Activated naive CD4-positive, alpha-beta T cell treated with anti-CD3 and anti-CD28 coated beads for 36 hours (primary cell): ENCODE results near the gene SIRPG. TPM values are rescaled to one million over a fixed set of nuclear protein-coding genes. Genes with fewer than 3 reads are reported as not detected.

Experiments
- CTCF ChIA-PET: fragments of 350-600 bp; sonication (Branson Sonifier 250); formaldehyde crosslinking; loops from one replicate; lab custom pipeline; 2021; ENCODE audit warnings: antibody characterized with exemption; lab: Charles Lee
- DNase-seq: peaks from one replicate; pipeline ENCODE4 v3.0.0-alpha.2; 2020
- H3K27ac Mint-ChIP-seq: one replicate; pipeline ENCODE4 v1.8.0; 2021; ENCODE audit warnings: mild to moderate bottlenecking, mixed read lengths
- H3K27me3 Mint-ChIP-seq: one replicate; pipeline ENCODE4 v1.8.0; 2021; ENCODE audit warnings: low read depth, mixed read lengths
- H3K36me3 Mint-ChIP-seq: one replicate; pipeline ENCODE4 v1.8.0; 2021; ENCODE audit warnings: low read depth, mixed read lengths
- H3K4me1 Mint-ChIP-seq: one replicate; pipeline ENCODE4 v1.8.0; 2021; ENCODE audit warnings: low read depth, mixed read lengths
- H3K4me3 Mint-ChIP-seq: one replicate; pipeline ENCODE4 v1.8.0; 2021; ENCODE audit warnings: mild to moderate bottlenecking, moderate library complexity, mixed read lengths
- H3K9me3 Mint-ChIP-seq: one replicate; pipeline ENCODE4 v1.8.0; 2021; ENCODE audit warnings: mixed read lengths
- intact Hi-C: fragments of 100-400 bp; cut with micrococcal nuclease; formaldehyde crosslinking; loops from one replicate; pipeline ENCODE4 v1.15.1; 2023
- total RNA-seq, 2 experiments: library from RNA; stranded (reverse); gene quantifications; one replicate each; pipeline ENCODE4 v1.2.3, GENCODE V29; 2021

SIRPG gene
- total RNA-seq, 2 experiments from 2014 or later = 35.9 to 36.3 TPM

- CTCF ChIA-PET = no interaction called here
These were observed 29.5 kb upstream of the SIRPG start for GRCh38 chr20:1687053-1687452.

GRCh38 chr20:1686151-1686748 is 28.7 kb upstream of the SIRPG start:
- Mint-ChIP-seq H3K9me3 (peaks cover 7% of the 10 kb centered on the region), H3K4me1 (peaks cover 78% of the 10 kb centered on the region), H3K27me3 (no peaks in the 10 kb centered on the region), H3K36me3 (peaks cover 21% of the 10 kb centered on the region), H3K27ac (peak overlapping the region; percentile 95), H3K4me3 (peak overlapping the region; percentile 83)
- CTCF ChIA-PET = no interaction called here
- intact Hi-C loops = loop anchor here (1.0 to 2.0 kb wide), 3 partner anchors 9 to 29 kb away; partner anchors contain the start of gene SIRPG
- peak; percentile 44 for DNase-seq

More at GRCh38 chr20:1687053-1687452, 29.5 kb upstream of the SIRPG start:
- Mint-ChIP-seq H3K36me3 (peaks cover 25% of the 10 kb centered on the region), H3K9me3 (peaks cover 8% of the 10 kb centered on the region), H3K27ac (peak overlapping the region; percentile 95), H3K4me1 (peaks cover 74% of the 10 kb centered on the region), H3K27me3 (no peaks in the 10 kb centered on the region), H3K4me3 (peak overlapping the region; percentile 83)
- intact Hi-C loops = loop anchor here (2.0 kb wide), 2 partner anchors 14 to 30 kb away; partner anchors contain the start of gene SIRPG
- DNase-seq = no peak

- H3K9me3 Mint-ChIP-seq = peaks cover 7% of the 10 kb centered on the region
- peak; percentile 56 for DNase-seq
- H3K4me1 Mint-ChIP-seq = peaks cover 82% of the 10 kb centered on the region
- H3K27me3 Mint-ChIP-seq = no peaks in the 10 kb centered on the region
- intact Hi-C loops = loop anchor here (1.0 to 2.0 kb wide), 5 partner anchors 8 to 61 kb away; partner anchors contain the start of gene SIRPG
- H3K4me3 Mint-ChIP-seq = peak overlapping the region; percentile 83
- peaks cover 26% of the 10 kb centered on the region for H3K36me3 Mint-ChIP-seq
- CTCF ChIA-PET = interaction anchor here (1.0 to 1.2 kb wide), 2 partner anchors 21 to 49 kb away, joined by 3 read pairs; no protein-coding TSS in a partner anchor
- peak overlapping the region; percentile 95 for H3K27ac Mint-ChIP-seq
These were observed 27.9 kb upstream of the SIRPG start for GRCh38 chr20:1685304-1686052.

GRCh38 chr20:1684872-1685271 is 27.3 kb upstream of the SIRPG start:
- intact Hi-C loops = loop anchor here (1.0 to 2.0 kb wide), 2 partner anchors 49 to 60 kb away; no protein-coding TSS in a partner anchor
- Mint-ChIP-seq H3K27me3 (no peaks in the 10 kb centered on the region), H3K27ac (peak overlapping the region; percentile 95), H3K4me1 (peaks cover 81% of the 10 kb centered on the region), H3K4me3 (peak overlapping the region; percentile 83), H3K36me3 (peaks cover 28% of the 10 kb centered on the region), H3K9me3 (peaks cover 7% of the 10 kb centered on the region)
- DNase-seq = no peak
- CTCF ChIA-PET = interaction anchor here (1.0 to 1.2 kb wide), 4 partner anchors 20 to 92 kb away, joined by 3 to 4 read pairs (median 3); no protein-coding TSS in a partner anchor

- Mint-ChIP-seq H3K4me3 (peak overlapping the region; percentile 48), H3K4me1 (peaks cover 94% of the 10 kb centered on the region), H3K27ac (peak overlapping the region; percentile 84), H3K9me3 (peaks cover 1% of the 10 kb centered on the region), H3K36me3 (peaks cover 34% of the 10 kb centered on the region), H3K27me3 (no peaks in the 10 kb centered on the region)
- CTCF ChIA-PET = interaction anchor here (0.7 to 2.2 kb wide), 7 partner anchors 9 to 58 kb away, joined by 3 to 18 read pairs (median 3); no protein-coding TSS in a partner anchor
- intact Hi-C loops = loop anchor here (1.0 kb wide), 1 partner anchor 10 kb away; no protein-coding TSS in a partner anchor
- no peak for DNase-seq
These were observed 19.1 kb upstream of the SIRPG start for GRCh38 chr20:1676650-1677049.

- peaks cover 4% of the 10 kb centered on the region for H3K9me3 Mint-ChIP-seq
- intact Hi-C loops = loop anchor here (5.0 kb wide), 1 partner anchor 57 kb away; no protein-coding TSS in a partner anchor
- peaks cover 99% of the 10 kb centered on the region for H3K4me1 Mint-ChIP-seq
- H3K4me3 Mint-ChIP-seq = peak overlapping the region; percentile 53
- H3K27me3 Mint-ChIP-seq = no peaks in the 10 kb centered on the region
- H3K36me3 Mint-ChIP-seq = peaks cover 31% of the 10 kb centered on the region
- peak overlapping the region; percentile 97 for H3K27ac Mint-ChIP-seq
- CTCF ChIA-PET = interaction anchor here (2.1 to 2.2 kb wide), 2 partner anchors 10 to 59 kb away, joined by 6 to 18 read pairs; no protein-coding TSS in a partner anchor
- no peak for DNase-seq
These were observed 17.6 kb upstream of the SIRPG start for GRCh38 chr20:1674990-1675780.

GRCh38 chr20:1674361-1674760 is 16.8 kb upstream of the SIRPG start:
- H3K27me3 Mint-ChIP-seq = no peaks in the 10 kb centered on the region
- H3K27ac Mint-ChIP-seq = peak overlapping the region; percentile 97
- peak; percentile 81 for DNase-seq
- peaks cover 4% of the 10 kb centered on the region for H3K9me3 Mint-ChIP-seq
- CTCF ChIA-PET = no interaction called here
- intact Hi-C loops = loop anchor here (5.0 kb wide), 1 partner anchor 58 kb away; no protein-coding TSS in a partner anchor
- peaks cover 99% of the 10 kb centered on the region for H3K4me1 Mint-ChIP-seq
- peaks cover 30% of the 10 kb centered on the region for H3K36me3 Mint-ChIP-seq
- H3K4me3 Mint-ChIP-seq = peak overlapping the region; percentile 53

GRCh38 chr20:1673424-1673823 is 15.8 kb upstream of the SIRPG start:
- Mint-ChIP-seq H3K36me3 (peaks cover 30% of the 10 kb centered on the region), H3K27ac (peak overlapping the region; percentile 97), H3K27me3 (no peaks in the 10 kb centered on the region), H3K4me1 (peaks cover 99% of the 10 kb centered on the region), H3K4me3 (peak overlapping the region; percentile 44), H3K9me3 (peaks cover 4% of the 10 kb centered on the region)
- intact Hi-C loops = loop anchor here (2.0 to 5.0 kb wide), 2 partner anchors 13 to 59 kb away; no protein-coding TSS in a partner anchor
- CTCF ChIA-PET = interaction anchor here (0.8 kb wide), 1 partner anchor 60 kb away, joined by 3 read pairs; no protein-coding TSS in a partner anchor
- no peak for DNase-seq

GRCh38 chr20:1672728-1673127 is 15.1 kb upstream of the SIRPG start:
- Mint-ChIP-seq H3K27ac (peak overlapping the region; percentile 97), H3K27me3 (no peaks in the 10 kb centered on the region), H3K4me3 (peak overlapping the region; percentile 44), H3K9me3 (peaks cover 4% of the 10 kb centered on the region), H3K36me3 (peaks cover 28% of the 10 kb centered on the region), H3K4me1 (peaks cover 99% of the 10 kb centered on the region)
- no peak for DNase-seq
- CTCF ChIA-PET = no interaction called here
- intact Hi-C loops = loop anchor here (1.0 to 5.0 kb wide), 4 partner anchors 8 to 60 kb away; no protein-coding TSS in a partner anchor

GRCh38 chr20:1671891-1672669 is 14.5 kb upstream of the SIRPG start:
- H3K27me3 Mint-ChIP-seq = no peaks in the 10 kb centered on the region
- H3K36me3 Mint-ChIP-seq = peaks cover 26% of the 10 kb centered on the region
- intact Hi-C loops = loop anchor here (1.0 to 5.0 kb wide), 4 partner anchors 8 to 60 kb away; no protein-coding TSS in a partner anchor
- H3K4me1 Mint-ChIP-seq = peaks cover 99% of the 10 kb centered on the region
- H3K27ac Mint-ChIP-seq = peak overlapping the region; percentile 97
- peak; percentile 73 for DNase-seq
- peaks cover 4% of the 10 kb centered on the region for H3K9me3 Mint-ChIP-seq
- peak overlapping the region; percentile 44 for H3K4me3 Mint-ChIP-seq
- CTCF ChIA-PET = no interaction called here
